SU-DHL-6 (cell line): ENCODE results near the gene CLASP1.

Source experiments
- H2AFZ ChIP-seq: fragments of 200-600 bp; sonication (generic); 2 replicates; pipeline ENCODE4 v1.6.1; 2014; ENCODE audit warnings: low read depth, mild to moderate bottlenecking, moderate library complexity, mixed read lengths, antibody characterized with exemption, low read length; ENCODE audit not compliant: severe bottlenecking
- H3F3A ChIP-seq: fragments of 200-600 bp; shearing (Covaris generic); 2 replicates; pipeline ENCODE4 v1.6.0; 2016; ENCODE audit warnings: antibody characterized with exemption, mild to moderate bottlenecking; ENCODE audit not compliant: insufficient read depth
- H3K27ac ChIP-seq: fragments of 200-600 bp; sonication (generic); 2 replicates; pipeline ENCODE4 v1.5.1; 2016; ENCODE audit warnings: low read depth, mild to moderate bottlenecking, low read length, moderate library complexity, mixed read lengths
- H3K27me3 ChIP-seq: fragments of 200-600 bp; sonication (generic), shearing (Covaris generic); 2 replicates; pipeline ENCODE4 v1.6.0; 2014; ENCODE audit warnings: mild to moderate bottlenecking, low read length
- H3K36me3 ChIP-seq: fragments of 200-600 bp; sonication (generic); 2 replicates; pipeline ENCODE4 v1.6.1; 2014; ENCODE audit warnings: mild to moderate bottlenecking, low read length, mixed read lengths
- H3K4me2 ChIP-seq: fragments of 300-600, 200-600 bp; shearing (Covaris generic), sonication (generic); 2 replicates; pipeline ENCODE4 v1.6.0; 2014; ENCODE audit warnings: low read length, low read depth, mild to moderate bottlenecking; ENCODE audit not compliant: poor library complexity, severe bottlenecking
- H3K4me3 ChIP-seq: fragments of 200-600 bp; sonication (generic); 2 replicates; pipeline ENCODE4 v1.5.1; 2014; ENCODE audit warnings: antibody characterized with exemption, low read length, mild to moderate bottlenecking, mixed read lengths; ENCODE audit not compliant: insufficient read depth, poor library complexity, severe bottlenecking
- H3K79me2 ChIP-seq: fragments of 200-600 bp; sonication (generic); 2 replicates; pipeline ENCODE4 v1.6.1; 2014; ENCODE audit warnings: mild to moderate bottlenecking, low read length, moderate library complexity; ENCODE audit not compliant: insufficient read depth
- H3K9ac ChIP-seq: fragments of 200-600 bp; sonication (generic); 2 replicates; pipeline ENCODE4 v1.7.0; 2014; ENCODE audit warnings: mild to moderate bottlenecking, low read length
- H3K9me2 ChIP-seq: fragments of 200-600 bp; sonication (generic); replicated peaks from 2 replicates; pipeline ENCODE4 v1.6.1; 2014; ENCODE audit warnings: low read length; ENCODE audit not compliant: insufficient read depth
- H3K9me3 ChIP-seq: fragments of 200-600 bp; sonication (generic); 2 replicates; pipeline ENCODE4 v1.6.1; 2014; ENCODE audit warnings: low read length, mixed read lengths; ENCODE audit not compliant: insufficient read depth
- H4K20me1 ChIP-seq: fragments of 200-600 bp; sonication (generic); 2 replicates; pipeline ENCODE4 v1.6.1; 2014; ENCODE audit warnings: low read depth, mild to moderate bottlenecking, antibody characterized with exemption, low read length, moderate library complexity, mixed read lengths
- EZH2phosphoT487 ChIP-seq: fragments of 200-600 bp; sonication (generic), shearing (Covaris generic); conservative IDR thresholded peaks from 2 replicates; pipeline ENCODE4 v1.6.1; 2018; ENCODE audit warnings: mild to moderate bottlenecking, antibody characterized with exemption, low read length, moderate library complexity, mixed read lengths
- TF ChIP-seq, protein P1 (sequence below): fragments of 200-600 bp; sonication (generic); IDR thresholded peaks from one replicate; pipeline ENCODE4 v1.5.1; 2017; ENCODE audit warnings: antibody characterized with exemption, mild to moderate bottlenecking, low read length, moderate library complexity; ENCODE audit not compliant: insufficient read depth, poor library complexity, severe bottlenecking

The CLASP1 gene

DNA sequence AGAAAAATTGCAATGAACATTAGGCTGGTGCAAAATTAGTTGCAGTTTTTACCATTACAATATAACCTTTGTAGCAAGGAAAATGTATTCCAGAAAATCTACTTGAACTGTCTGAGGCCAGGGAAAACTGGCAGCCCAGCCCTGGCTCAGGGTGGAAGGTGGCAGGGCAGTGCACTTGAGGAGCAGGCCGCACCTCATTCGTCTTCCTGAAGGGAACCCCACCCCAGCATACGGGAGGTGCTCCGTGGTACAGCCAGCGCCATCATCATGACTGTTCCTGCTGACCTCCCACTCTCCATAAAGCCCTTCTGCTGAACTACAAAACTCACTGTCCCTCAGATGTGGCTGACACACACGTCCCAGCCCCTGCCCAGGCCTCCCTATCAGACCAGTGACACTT, 298.4 kb downstream of the CLASP1 start:
- peaks cover 4% of the 10 kb centered on the region; the same call in 1 of the 2 replicates for H3K36me3 ChIP-seq
- no peak overlapping the region for H3K9ac ChIP-seq
- no peak overlapping the region for H3K4me2 ChIP-seq

DNA sequence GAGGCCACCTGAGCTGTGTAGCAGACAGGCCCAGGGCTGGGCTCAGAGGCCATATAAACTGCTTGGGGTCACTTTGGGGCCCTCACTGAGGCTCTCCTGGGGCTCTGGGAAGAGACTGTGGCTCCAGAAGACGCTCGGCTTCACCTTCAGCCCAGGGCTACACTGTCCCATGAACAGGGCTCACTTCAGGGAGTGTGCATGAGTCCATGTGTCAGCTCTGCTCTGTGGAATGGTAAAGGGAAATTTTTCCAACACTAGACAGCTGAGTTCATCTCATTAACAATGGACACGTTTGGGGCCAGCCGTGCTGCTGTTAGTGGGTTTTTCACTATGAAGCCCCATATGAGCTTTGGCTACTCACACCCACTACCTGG, 298.9 kb downstream of the CLASP1 start:
- no peaks in the 10 kb centered on the region for H3K27me3 ChIP-seq
- H3K27ac ChIP-seq: no peak overlapping the region
- H3K9me3 ChIP-seq: no peaks in the 10 kb centered on the region
- H3K36me3 ChIP-seq: peaks cover 5% of the 10 kb centered on the region; the same call in 1 of the 2 replicates
- TF ChIP-seq EZH2phosphoT487: no peak
- no peak overlapping the region for H3K4me3 ChIP-seq
- no peak overlapping the region for H2AFZ ChIP-seq
- H3F3A ChIP-seq: no peaks in the 10 kb centered on the region
- H4K20me1 ChIP-seq: no peaks in the 10 kb centered on the region
- no peaks in the 10 kb centered on the region for H3K9me2 ChIP-seq
- no peak overlapping the region for H3K4me2 ChIP-seq
- no peak overlapping the region for H3K9ac ChIP-seq
- H3K79me2 ChIP-seq: no peaks in the 10 kb centered on the region

More for the DNA sequence above, 298.4 kb downstream of the CLASP1 start:
- Histone ChIP-seq H4K20me1 (no peaks in the 10 kb centered on the region), H3K9me2 (no peaks in the 10 kb centered on the region), H3K27ac (no peak overlapping the region), H3K27me3 (no peaks in the 10 kb centered on the region), H2AFZ (no peak overlapping the region), H3F3A (no peaks in the 10 kb centered on the region), H3K4me3 (no peak overlapping the region), H3K9me3 (no peaks in the 10 kb centered on the region), H3K79me2 (no peaks in the 10 kb centered on the region)
- TF ChIP-seq, protein P1, sequence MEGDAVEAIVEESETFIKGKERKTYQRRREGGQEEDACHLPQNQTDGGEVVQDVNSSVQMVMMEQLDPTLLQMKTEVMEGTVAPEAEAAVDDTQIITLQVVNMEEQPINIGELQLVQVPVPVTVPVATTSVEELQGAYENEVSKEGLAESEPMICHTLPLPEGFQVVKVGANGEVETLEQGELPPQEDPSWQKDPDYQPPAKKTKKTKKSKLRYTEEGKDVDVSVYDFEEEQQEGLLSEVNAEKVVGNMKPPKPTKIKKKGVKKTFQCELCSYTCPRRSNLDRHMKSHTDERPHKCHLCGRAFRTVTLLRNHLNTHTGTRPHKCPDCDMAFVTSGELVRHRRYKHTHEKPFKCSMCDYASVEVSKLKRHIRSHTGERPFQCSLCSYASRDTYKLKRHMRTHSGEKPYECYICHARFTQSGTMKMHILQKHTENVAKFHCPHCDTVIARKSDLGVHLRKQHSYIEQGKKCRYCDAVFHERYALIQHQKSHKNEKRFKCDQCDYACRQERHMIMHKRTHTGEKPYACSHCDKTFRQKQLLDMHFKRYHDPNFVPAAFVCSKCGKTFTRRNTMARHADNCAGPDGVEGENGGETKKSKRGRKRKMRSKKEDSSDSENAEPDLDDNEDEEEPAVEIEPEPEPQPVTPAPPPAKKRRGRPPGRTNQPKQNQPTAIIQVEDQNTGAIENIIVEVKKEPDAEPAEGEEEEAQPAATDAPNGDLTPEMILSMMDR: no peak
- TF ChIP-seq EZH2phosphoT487: no peak

DNA sequence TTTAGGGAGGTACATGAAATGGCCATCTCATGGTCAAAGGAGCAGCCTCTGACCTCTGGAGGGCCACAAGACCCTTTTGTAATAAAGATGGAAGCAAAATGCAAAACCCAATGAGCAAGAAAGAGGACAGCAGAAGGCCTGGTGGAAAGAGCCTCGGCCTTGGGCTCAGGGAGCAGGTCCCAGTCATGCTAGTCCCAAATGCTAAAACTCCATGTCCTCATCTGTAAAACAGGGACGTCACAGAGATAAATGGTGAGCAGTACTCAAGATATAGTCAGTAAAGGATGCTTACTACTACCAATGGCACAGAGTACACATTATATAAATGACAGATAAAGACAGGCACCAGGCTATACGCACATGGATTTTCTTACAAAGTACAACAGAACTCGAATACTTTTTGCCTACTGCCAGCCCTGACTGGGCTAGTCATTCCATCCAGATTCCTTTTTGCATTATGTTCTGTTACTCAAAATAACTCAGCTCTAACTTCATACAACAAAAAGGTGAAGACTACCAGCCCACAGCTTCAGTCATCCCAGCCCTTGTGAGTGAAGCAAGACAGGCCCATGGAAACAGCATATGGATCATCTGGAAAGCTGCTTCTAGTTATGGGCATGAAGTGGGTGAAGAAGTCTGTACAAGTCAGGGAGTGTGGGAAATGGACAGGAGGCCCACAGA, 299.4 kb downstream of the CLASP1 start:
- H3K4me2 ChIP-seq: no peak overlapping the region
- no peak for TF ChIP-seq EZH2phosphoT487
- TF ChIP-seq, protein P1: no peak
- H2AFZ ChIP-seq: no peak overlapping the region
- H3K9me2 ChIP-seq: no peaks in the 10 kb centered on the region
- no peak overlapping the region for H3K9ac ChIP-seq
- no peak overlapping the region for H3K27ac ChIP-seq
- H3K36me3 ChIP-seq: peaks cover 5% of the 10 kb centered on the region; the same call in 1 of the 2 replicates
- H3K4me3 ChIP-seq: no peak overlapping the region
- no peaks in the 10 kb centered on the region for H3F3A ChIP-seq
- no peaks in the 10 kb centered on the region for H3K27me3 ChIP-seq
- H4K20me1 ChIP-seq: no peaks in the 10 kb centered on the region
- H3K9me3 ChIP-seq: no peaks in the 10 kb centered on the region
- H3K79me2 ChIP-seq: no peaks in the 10 kb centered on the region

DNA sequence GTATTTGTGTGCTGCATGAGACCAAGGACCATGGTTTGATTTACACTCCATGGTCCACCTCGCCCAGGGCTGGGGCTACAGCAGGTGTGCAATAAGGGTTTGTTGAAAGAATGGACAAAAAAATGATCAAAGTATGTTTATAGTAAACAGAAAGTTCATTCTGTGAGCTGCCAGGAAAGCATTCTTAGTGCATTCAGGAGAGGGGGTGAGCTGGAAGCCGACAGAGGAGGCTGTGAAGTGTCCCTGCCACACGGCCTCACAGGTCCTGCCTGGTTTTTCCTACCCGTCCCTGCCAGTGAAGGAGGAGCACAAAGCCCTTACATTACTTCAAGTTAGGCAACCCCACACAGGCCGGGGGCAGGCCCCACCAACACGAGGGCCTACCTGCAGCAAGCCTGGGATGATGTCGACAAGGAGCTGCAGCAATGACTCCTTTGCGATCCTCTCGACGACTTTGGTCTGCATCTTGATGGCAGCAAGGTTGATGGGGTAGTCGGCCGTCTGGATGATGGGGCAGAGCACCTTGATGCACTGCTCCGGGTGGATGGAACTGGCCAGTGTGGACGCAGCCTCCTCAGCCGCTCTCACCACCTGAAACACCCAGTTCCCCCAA, 301.0 kb downstream of the CLASP1 start:
- 0 out of 2 replicates have a peak, but pooled peaks cover 5% of the 10 kb centered on the region for H3K36me3 ChIP-seq

More for the DNA sequence above, 301.0 kb downstream of the CLASP1 start:
- Histone ChIP-seq H3K9me3 (no peaks in the 10 kb centered on the region), H3K9me2 (no peaks in the 10 kb centered on the region), H3K9ac (no peak overlapping the region), H3K27me3 (no peaks in the 10 kb centered on the region), H3F3A (no peaks in the 10 kb centered on the region), H3K27ac (no peak overlapping the region), H3K4me2 (no peak overlapping the region), H4K20me1 (no peaks in the 10 kb centered on the region), H3K4me3 (no peak overlapping the region), H2AFZ (no peak overlapping the region), H3K79me2 (no peaks in the 10 kb centered on the region)
- TF ChIP-seq, protein P1: no peak
- no peak for TF ChIP-seq EZH2phosphoT487
